Uterus (tissue), 4 donors: Measurements from ENCODE around the gene MTARC2. TPM values are rescaled to one million over a fixed set of nuclear protein-coding genes. Genes with fewer than 3 reads are reported as not detected.
A peak's percentile ranks its signal among the peaks of the same experiment; 100 is the strongest.

ENCODE experiments used
- DNase-seq, 2 donors: peaks; one replicate each; pipeline ENCODE4 v3.0.0-alpha.2; 2019 to 2020
- H3K27ac ChIP-seq, 2 donors: fragments of 200-600 bp; sonication (generic); 1 replicate in 1 of 2; 2 replicates in 1 of 2; pipeline ENCODE4 v1.5.1; 2016 to 2018
- H3K27me3 ChIP-seq, 2 donors: fragments of 200-600 bp; sonication (generic); one replicate each; pipeline ENCODE4 v1.5.1; 2018 to 2019; ENCODE audit warnings: control low read depth in 1 of 2
- H3K36me3 ChIP-seq, 2 donors: fragments of 200-600 bp; sonication (generic); one replicate each; pipeline ENCODE4 v1.5.1; 2019; ENCODE audit warnings: control low read depth in 1 of 2
- H3K4me1 ChIP-seq, 2 donors: fragments of 200-600 bp; sonication (generic); one replicate each; pipeline ENCODE4 v1.5.1; 2018 to 2019; ENCODE audit warnings: control low read depth in 1 of 2
- H3K4me3 ChIP-seq, 2 donors: fragments of 200-600 bp; sonication (generic); 1 replicate in 1 of 2; 2 replicates in 1 of 2; pipeline ENCODE4 v1.5.1; 2018 to 2019; ENCODE audit warnings: mild to moderate bottlenecking in 1 of 2
- H3K9me3 ChIP-seq, 2 donors: fragments of 200-600 bp; sonication (generic); one replicate each; pipeline ENCODE4 v1.5.1; 2019; ENCODE audit warnings: control low read depth in 1 of 2
- CTCF ChIP-seq, 4 experiments: fragments of 200-600 bp in 2 of 4; fragments of 450-650 bp in 2 of 4; sonication (generic) in 2 of 4; IDR thresholded peaks; one replicate each; pipeline ENCODE4 v1.5.1; 2016 to 2019; ENCODE audit warnings: antibody characterized with exemption in 4 of 4, mild to moderate bottlenecking in 2 of 4, moderate library complexity in 1 of 4
- POLR2A ChIP-seq, 2 donors: fragments of 450-650 bp; IDR thresholded peaks; one replicate each; pipeline ENCODE4 v1.6.1; 2016; ENCODE audit warnings: antibody characterized with exemption in 2 of 2, mild to moderate bottlenecking in 1 of 2, moderate library complexity in 1 of 2
- intact Hi-C: fragments of 100-400 bp; cut with DNase I; formaldehyde crosslinking; loops from one replicate; pipeline ENCODE4 v1.15.1; 2023; ENCODE audit warnings: low total_unique reads
- total RNA-seq, 4 donors: library from RNA; depleted of rRNA in 3 of 4; stranded (reverse); fragments of >200 nt in 3 of 4; gene quantifications; one replicate each; pipeline versions ENCODE4 v1.1.0 to v1.2.4, GENCODE V29; 2014 to 2023
- donor health status: DM: yes; HTN: yes; CAD: no.

MTARC2 gene
- total RNA-seq, 4 donors from 2014 or later, result 1.5 to 24.6 (median 6.8) TPM

GRCh38 chr1:220748936-220749335 lies 814 bp downstream of the MTARC2 start:
- no peak for DNase-seq
- no peaks in the 10 kb centered on the region for H3K4me1 ChIP-seq
- no peak for TF ChIP-seq POLR2A (IDR thresholded peaks at IDR 0.05)
- TF ChIP-seq CTCF (IDR thresholded peaks at IDR 0.05), result no peak
- H3K27me3 ChIP-seq, result no peaks in the 10 kb centered on the region
- no peaks in the 10 kb centered on the region for H3K36me3 ChIP-seq
- peak overlapping the region; percentile 41 to 63 for H3K4me3 ChIP-seq
- peak overlapping the region; percentile 73 to 79 for H3K27ac ChIP-seq
- no peaks in the 10 kb centered on the region for H3K9me3 ChIP-seq
- intact Hi-C loops, result no loop called here

GRCh38 chr1:220750131-220750515 lies 2.0 kb downstream of the MTARC2 start:
- intact Hi-C loops, result no loop called here
- no peak overlapping the region for H3K4me3 ChIP-seq
- no peaks in the 10 kb centered on the region for H3K4me1 ChIP-seq
- H3K27me3 ChIP-seq, result no peaks in the 10 kb centered on the region
- no peak for TF ChIP-seq CTCF (IDR thresholded peaks at IDR 0.05)
- TF ChIP-seq POLR2A (IDR thresholded peaks at IDR 0.05), result no peak
- no peak overlapping the region for H3K27ac ChIP-seq
- no peak for DNase-seq
- H3K9me3 ChIP-seq, result no peaks in the 10 kb centered on the region
- H3K36me3 ChIP-seq, result no peaks in the 10 kb centered on the region

GRCh38 chr1:220751111-220751510 lies 3.0 kb downstream of the MTARC2 start:
- DNase-seq, result no peak
- TF ChIP-seq CTCF (IDR thresholded peaks at IDR 0.05) (no peak), POLR2A (IDR thresholded peaks at IDR 0.05) (no peak)

GRCh38 chr1:220754212-220754917 lies 6.2 kb downstream of the MTARC2 start:
- H3K9me3 ChIP-seq, result no peaks in the 10 kb centered on the region
- intact Hi-C loops, result no loop called here
- no peaks in the 10 kb centered on the region for H3K36me3 ChIP-seq
- H3K27ac ChIP-seq, result no peak overlapping the region
- no peaks in the 10 kb centered on the region for H3K27me3 ChIP-seq
- TF ChIP-seq POLR2A (IDR thresholded peaks at IDR 0.05), result no peak
- no peak for TF ChIP-seq CTCF (IDR thresholded peaks at IDR 0.05)
- no peak overlapping the region for H3K4me3 ChIP-seq
- H3K4me1 ChIP-seq, result no peaks in the 10 kb centered on the region
- no peak for DNase-seq

More at GRCh38 chr1:220751111-220751510, 3.0 kb downstream of the MTARC2 start:
- Histone ChIP-seq H3K36me3 (no peaks in the 10 kb centered on the region), H3K4me3 (no peak overlapping the region), H3K27ac (no peak overlapping the region), H3K27me3 (no peaks in the 10 kb centered on the region), H3K9me3 (no peaks in the 10 kb centered on the region), H3K4me1 (no peaks in the 10 kb centered on the region)
- intact Hi-C loops, result no loop called here

GRCh38 chr1:220754918-220755295 lies 6.8 kb downstream of the MTARC2 start:
- Histone ChIP-seq H3K36me3 (no peaks in the 10 kb centered on the region), H3K4me3 (no peak overlapping the region), H3K27me3 (no peaks in the 10 kb centered on the region), H3K4me1 (no peaks in the 10 kb centered on the region), H3K9me3 (no peaks in the 10 kb centered on the region), H3K27ac (no peak overlapping the region)
- no peak for DNase-seq
- TF ChIP-seq POLR2A (IDR thresholded peaks at IDR 0.05), result no peak
- no peak for TF ChIP-seq CTCF (IDR thresholded peaks at IDR 0.05)
- intact Hi-C loops, result no loop called here
